WTC11 (cell line): Measurements from ENCODE around the gene MAPRE2.

ENCODE experiments used
- ATF3 ChIP-seq: sonication (generic); formaldehyde crosslinking; conservative IDR thresholded peaks from 2 replicates; pipeline ENCODE4 v1.8.1; 2022; ENCODE audit warnings: mild to moderate bottlenecking, missing genetic modification reagents
- CDX4 ChIP-seq: fragments of 250-450 bp; sonication (Bioruptor Pico); IDR thresholded peaks from 2 replicates; pipeline ENCODE4 v1.9.0; 2021; ENCODE audit warnings: moderate library complexity, mild to moderate bottlenecking, inconsistent platforms, borderline replicate concordance
- CTCF ChIP-seq: fragments of 200-600 bp; IDR thresholded peaks from 2 replicates; pipeline ENCODE4 v1.8.0; 2022; ENCODE audit warnings: antibody characterized with exemption
- ELF4 ChIP-seq: sonication (generic); formaldehyde crosslinking; IDR thresholded peaks from 2 replicates; pipeline ENCODE4 v1.8.1; 2022; ENCODE audit warnings: low read depth, mild to moderate bottlenecking, moderate library complexity, missing genetic modification reagents
- ETV6 ChIP-seq: sonication (generic); formaldehyde crosslinking; IDR thresholded peaks from 2 replicates; pipeline ENCODE4 v1.8.1; 2022; ENCODE audit warnings: mild to moderate bottlenecking, missing genetic modification reagents
- KAT7 ChIP-seq: sonication (generic); formaldehyde crosslinking; IDR thresholded peaks from 2 replicates; pipeline ENCODE4 v1.8.1; 2023; ENCODE audit warnings: missing genetic modification reagents, mild to moderate bottlenecking, borderline replicate concordance
- ZNF281 ChIP-seq: sonication (generic); formaldehyde crosslinking; IDR thresholded peaks from 2 replicates; pipeline ENCODE4 v1.8.0; 2023; ENCODE audit warnings: mild to moderate bottlenecking, missing genetic modification reagents

GRCh38 chr18:35139517-35139916 is 98.3 kb downstream of the MAPRE2 start:
- TF ChIP-seq CTCF = no peak
- TF ChIP-seq ELF4 (CRISPR knock-in tag) = no peak
- no peak for TF ChIP-seq KAT7 (CRISPR knock-in tag)
- no peak for TF ChIP-seq CDX4 (CRISPR knock-in tag)
- TF ChIP-seq ATF3 (CRISPR knock-in tag) = no peak
- TF ChIP-seq ZNF281 (CRISPR knock-in tag) = no peak
- no peak for TF ChIP-seq ETV6 (CRISPR knock-in tag)
